ENCODE measurements around the gene MICU1. TPM values are rescaled to one million over a fixed set of nuclear protein-coding genes. Genes with fewer than 3 reads are reported as not detected.

Gene MICU1
- total and polyA plus RNA-seq, 3 donors from 2014 or later, result 34.7 to 42.7 (median 38.9) TPM

DNA sequence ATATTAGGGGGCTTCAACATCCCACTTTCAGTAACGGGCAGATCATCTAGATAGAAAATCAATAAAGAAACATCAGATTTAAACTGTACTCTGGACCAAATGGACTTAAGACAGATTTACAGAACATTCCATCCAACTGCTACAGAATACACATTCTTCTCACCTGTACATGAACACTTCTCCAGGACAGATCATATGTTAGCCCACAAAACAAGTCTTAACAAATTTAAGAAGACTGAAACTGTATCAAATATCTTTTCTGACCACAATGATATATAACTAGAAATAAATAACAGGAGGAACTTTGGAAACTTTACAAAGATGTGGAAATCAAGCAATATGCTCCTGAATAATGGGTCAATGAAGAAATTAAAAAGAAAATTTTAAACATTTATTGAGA lies 86.7 kb downstream of the MICU1 start:
- intact Hi-C loops (cut with DNase I; ENCODE audit: low total_unique reads), result no loop called here

DNA sequence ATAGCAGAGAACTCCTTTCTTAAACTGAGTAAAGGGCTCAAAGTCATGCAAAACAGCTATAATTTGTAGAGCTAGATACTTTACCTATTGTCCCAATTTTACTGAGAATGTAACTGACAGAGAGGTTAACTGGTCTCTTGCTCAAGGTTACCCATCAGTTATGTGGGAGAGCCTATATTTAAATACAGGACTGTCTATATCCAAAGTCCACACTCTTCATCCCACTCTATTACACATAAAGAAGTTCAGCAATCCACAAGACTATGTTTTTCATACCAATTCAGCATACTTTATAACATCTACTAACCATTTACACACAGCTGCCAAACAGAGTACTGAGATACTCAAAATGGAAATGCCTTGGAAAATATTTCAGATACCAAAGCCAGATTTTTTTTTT lies 100.2 kb downstream of the MICU1 start:
- no peaks in the 10 kb centered on the region for H3K9me3 ChIP-seq
- intact Hi-C loops (cut with DNase I; ENCODE audit: low total_unique reads), result no loop called here
- H3K4me3 ChIP-seq, result no peak overlapping the region
- H3K27me3 ChIP-seq, result no peaks in the 10 kb centered on the region
- no peaks in the 10 kb centered on the region for H3K4me1 ChIP-seq
- TF ChIP-seq, protein P1, sequence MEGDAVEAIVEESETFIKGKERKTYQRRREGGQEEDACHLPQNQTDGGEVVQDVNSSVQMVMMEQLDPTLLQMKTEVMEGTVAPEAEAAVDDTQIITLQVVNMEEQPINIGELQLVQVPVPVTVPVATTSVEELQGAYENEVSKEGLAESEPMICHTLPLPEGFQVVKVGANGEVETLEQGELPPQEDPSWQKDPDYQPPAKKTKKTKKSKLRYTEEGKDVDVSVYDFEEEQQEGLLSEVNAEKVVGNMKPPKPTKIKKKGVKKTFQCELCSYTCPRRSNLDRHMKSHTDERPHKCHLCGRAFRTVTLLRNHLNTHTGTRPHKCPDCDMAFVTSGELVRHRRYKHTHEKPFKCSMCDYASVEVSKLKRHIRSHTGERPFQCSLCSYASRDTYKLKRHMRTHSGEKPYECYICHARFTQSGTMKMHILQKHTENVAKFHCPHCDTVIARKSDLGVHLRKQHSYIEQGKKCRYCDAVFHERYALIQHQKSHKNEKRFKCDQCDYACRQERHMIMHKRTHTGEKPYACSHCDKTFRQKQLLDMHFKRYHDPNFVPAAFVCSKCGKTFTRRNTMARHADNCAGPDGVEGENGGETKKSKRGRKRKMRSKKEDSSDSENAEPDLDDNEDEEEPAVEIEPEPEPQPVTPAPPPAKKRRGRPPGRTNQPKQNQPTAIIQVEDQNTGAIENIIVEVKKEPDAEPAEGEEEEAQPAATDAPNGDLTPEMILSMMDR (IDR thresholded peaks at IDR 0.05), result no peak
- no peak for TF ChIP-seq POLR2A (IDR thresholded peaks at IDR 0.05)
- H3K36me3 ChIP-seq (ENCODE audit: low read depth, missing control alignments), result no peaks in the 10 kb centered on the region
- no peak overlapping the region for H3K27ac ChIP-seq
- no peak for DNase-seq

More for the DNA sequence above, 86.7 kb downstream of the MICU1 start:
- H3K4me3 ChIP-seq, result no peak overlapping the region
- H3K4me1 ChIP-seq, result no peaks in the 10 kb centered on the region
- no peak for TF ChIP-seq POLR2A (IDR thresholded peaks at IDR 0.05)
- TF ChIP-seq, protein P1 (IDR thresholded peaks at IDR 0.05), result no peak
- no peaks in the 10 kb centered on the region for H3K36me3 ChIP-seq (ENCODE audit: low read depth, missing control alignments)
- H3K27me3 ChIP-seq, result no peaks in the 10 kb centered on the region
- 86 to 90% methylated on average over 1 of the region's 1 CpG for WGBS, 2 donors
- DNase-seq, result no peak
- H3K27ac ChIP-seq, result no peak overlapping the region
- H3K9me3 ChIP-seq, result no peaks in the 10 kb centered on the region

DNA sequence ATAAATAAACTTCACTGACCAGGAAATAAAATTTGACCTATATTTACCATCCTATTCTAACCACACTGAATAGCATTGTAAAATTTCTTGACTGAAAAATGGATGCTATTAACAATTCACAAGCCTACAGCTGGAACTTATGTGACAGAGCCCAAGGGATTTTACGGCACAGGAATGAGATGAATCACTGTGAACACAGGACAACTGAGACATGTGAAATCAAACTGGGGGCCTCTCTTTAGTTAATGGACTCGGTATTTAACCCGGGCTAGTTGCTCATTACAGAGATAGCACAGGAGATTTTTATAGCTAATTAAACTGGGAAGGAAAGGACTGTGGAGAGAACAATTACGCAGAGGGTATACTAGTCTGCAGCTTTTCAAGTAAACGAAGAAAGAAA lies 100.6 kb downstream of the MICU1 start:
- no peak for DNase-seq
- Histone ChIP-seq H3K4me3 (no peak overlapping the region), H3K27me3 (no peaks in the 10 kb centered on the region), H3K9me3 (no peaks in the 10 kb centered on the region), H3K36me3 (ENCODE audit: low read depth, missing control alignments) (no peaks in the 10 kb centered on the region), H3K27ac (no peak overlapping the region), H3K4me1 (no peaks in the 10 kb centered on the region)
- no peak for TF ChIP-seq POLR2A (IDR thresholded peaks at IDR 0.05)
- TF ChIP-seq, protein P1 (IDR thresholded peaks at IDR 0.05), result no peak
- intact Hi-C loops (cut with DNase I; ENCODE audit: low total_unique reads), result no loop called here
- 70 to 73% methylated on average over 5 of the region's 5 CpGs for WGBS, 2 donors

DNA sequence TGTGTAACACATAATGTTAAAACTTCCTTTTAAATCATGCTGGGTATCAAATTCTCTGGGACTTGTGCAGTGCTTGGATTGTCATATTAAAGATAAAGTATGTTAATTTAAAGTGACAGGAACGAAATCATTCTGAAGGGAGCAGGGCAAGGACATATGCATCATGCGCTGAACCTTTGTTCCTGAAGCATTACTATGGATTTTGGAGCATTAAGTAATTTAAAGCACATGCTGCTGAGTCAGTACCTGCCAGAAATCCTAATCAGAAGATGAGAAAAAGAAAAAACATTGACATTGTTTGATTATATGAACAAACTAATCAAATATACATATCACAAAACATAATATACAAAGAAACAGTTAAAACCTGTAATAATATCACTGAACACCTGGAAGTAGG lies 101.4 kb downstream of the MICU1 start:
- WGBS, 2 donors, result 91 to 92% methylated on average over 2 of the region's 2 CpGs
- no peaks in the 10 kb centered on the region for H3K4me1 ChIP-seq
- no peak for DNase-seq
- intact Hi-C loops (cut with DNase I; ENCODE audit: low total_unique reads), result no loop called here
- H3K27ac ChIP-seq, result no peak overlapping the region
- H3K4me3 ChIP-seq, result no peak overlapping the region
- TF ChIP-seq, protein P1 (IDR thresholded peaks at IDR 0.05), result no peak
- TF ChIP-seq POLR2A (IDR thresholded peaks at IDR 0.05), result no peak
- H3K27me3 ChIP-seq, result no peaks in the 10 kb centered on the region
- no peaks in the 10 kb centered on the region for H3K9me3 ChIP-seq
- no peaks in the 10 kb centered on the region for H3K36me3 ChIP-seq (ENCODE audit: low read depth, missing control alignments)

- intact Hi-C loops (cut with DNase I; ENCODE audit: low total_unique reads), result no loop called here
- H3K27me3 ChIP-seq, result no peaks in the 10 kb centered on the region
- no peaks in the 10 kb centered on the region for H3K36me3 ChIP-seq (ENCODE audit: low read depth, missing control alignments)
- TF ChIP-seq, protein P1 (IDR thresholded peaks at IDR 0.05), result no peak
- no peak for TF ChIP-seq POLR2A (IDR thresholded peaks at IDR 0.05)
- H3K4me1 ChIP-seq, result no peaks in the 10 kb centered on the region
- no peak for DNase-seq
- 82 to 94% methylated on average over 3 of the region's 3 CpGs for WGBS, 2 donors
- H3K4me3 ChIP-seq, result no peak overlapping the region
- H3K9me3 ChIP-seq, result no peaks in the 10 kb centered on the region
- H3K27ac ChIP-seq, result no peak overlapping the region
Measured at GRCh38 chr10:72523932-72524396, 101.9 kb downstream of the MICU1 start.
